Posterior cingulate gyrus (tissue), 11 donors: Measurements from ENCODE around the gene OR6K3.
"Not testable (repeated sequence)": the region's sequence is repeated elsewhere in the genome, so short reads cannot be mapped to it uniquely, and the experiment has no call there.

Source experiments
- DNase-seq, 10 donors: peaks; one replicate each; pipeline versions ENCODE4 v3.0.0 to v3.0.0-alpha.2; 2020 to 2021; ENCODE audit warnings: mixed read lengths in 3 of 10
- intact Hi-C: fragments of 100-400 bp; cut with DNase I; formaldehyde crosslinking; loops from one replicate; pipeline ENCODE4 v1.15.1; 2023

OR6K3 gene

GRCh38 chr1:158688343-158688742 lies 32.2 kb downstream of the OR6K3 start:
- DNase-seq, intact Hi-C loops: not testable (repeated sequence)

- no peak for DNase-seq
- intact Hi-C loops = no loop called here
These were observed 33.5 kb downstream of the OR6K3 start for GRCh38 chr1:158687037-158687436.

- no peak for DNase-seq
- intact Hi-C loops = no loop called here
These were observed 34.2 kb downstream of the OR6K3 start, which contains the start of gene SPTA1 for GRCh38 chr1:158686111-158687009. TSS of gene SPTA1 (minus strand) at chr1:158686715. CDS start at chr1:158686517, 198 bp downstream.

- no peak for DNase-seq
- intact Hi-C loops = no loop called here
These were observed 35.4 kb downstream of the OR6K3 start for GRCh38 chr1:158685085-158685484.

- intact Hi-C loops = no loop called here
- DNase-seq = no peak
These were observed 38.9 kb downstream of the OR6K3 start for GRCh38 chr1:158681606-158682005.

- intact Hi-C loops = no loop called here
- DNase-seq = no peak
These were observed 41.2 kb downstream of the OR6K3 start for GRCh38 chr1:158679289-158679688.

GRCh38 chr1:158675563-158676323 lies 44.8 kb downstream of the OR6K3 start:
- intact Hi-C loops = no loop called here

GRCh38 chr1:158674302-158674701 lies 46.2 kb downstream of the OR6K3 start:
- intact Hi-C loops = no loop called here
- DNase-seq = no peak

More at GRCh38 chr1:158675563-158676323, 44.8 kb downstream of the OR6K3 start:
- DNase-seq = no peak
